Islet of Langerhans (tissue), 1 donor: ENCODE measurements around the gene MECP2.
"Not testable (repeated sequence)": the region's sequence is repeated elsewhere in the genome, so short reads cannot be mapped to it uniquely, and the experiment has no call there.

Experiments
- FAIRE-seq: peaks from one replicate; lab custom pipeline; 2011; peaks lifted over from hg19 to GRCh38; lab: Jason Lieb, UNC

Gene MECP2

DNA sequence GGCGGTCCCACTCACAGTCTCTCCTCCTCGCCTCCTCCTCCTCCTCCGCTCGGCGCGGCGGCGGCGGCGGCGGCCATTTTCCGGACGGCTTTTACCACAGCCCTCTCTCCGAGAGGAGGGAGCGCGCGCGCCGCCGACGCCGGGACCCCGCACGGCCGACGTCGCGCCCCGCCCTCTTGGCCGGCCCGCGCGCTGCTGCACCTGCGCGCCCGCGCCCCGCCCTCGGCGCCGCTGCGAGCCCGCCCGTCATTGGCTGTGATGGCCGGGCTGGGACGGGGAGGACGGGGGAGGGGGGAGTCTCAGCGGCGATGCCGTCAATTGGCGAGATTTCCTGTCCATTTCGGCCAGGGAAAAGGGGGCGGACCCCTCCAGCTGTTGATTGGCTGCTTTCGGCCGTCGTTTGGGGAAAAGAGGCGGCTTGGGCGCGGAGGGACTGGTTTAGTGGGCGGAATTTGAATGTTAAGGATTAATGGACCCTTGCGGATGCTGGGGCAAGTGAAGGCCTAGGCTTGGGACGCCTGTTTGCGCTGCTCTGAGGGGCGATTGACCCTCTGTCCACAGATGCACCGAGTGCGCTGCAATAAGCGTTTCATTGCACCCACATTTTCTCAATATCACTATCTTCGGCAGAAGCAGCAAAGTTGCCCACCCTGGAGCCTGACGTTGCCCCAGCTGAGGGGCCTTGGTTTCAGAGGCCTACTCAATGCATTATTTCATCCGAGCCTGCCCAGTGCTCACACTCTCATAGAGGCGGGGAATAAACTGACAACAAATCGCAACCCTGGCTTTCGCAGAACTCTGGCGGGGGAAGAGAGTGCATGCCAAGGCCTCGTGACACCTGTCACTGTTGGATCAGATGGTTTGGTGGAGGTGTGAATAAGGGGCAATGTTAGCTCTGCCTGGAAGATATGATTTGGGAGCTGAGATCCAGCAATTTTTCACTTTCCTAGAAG lies at the start of gene MECP2:
MECP2 (minus strand) TSS at position 129 of the 953 bp plus-strand sequence.
- no peak for FAIRE-seq

DNA sequence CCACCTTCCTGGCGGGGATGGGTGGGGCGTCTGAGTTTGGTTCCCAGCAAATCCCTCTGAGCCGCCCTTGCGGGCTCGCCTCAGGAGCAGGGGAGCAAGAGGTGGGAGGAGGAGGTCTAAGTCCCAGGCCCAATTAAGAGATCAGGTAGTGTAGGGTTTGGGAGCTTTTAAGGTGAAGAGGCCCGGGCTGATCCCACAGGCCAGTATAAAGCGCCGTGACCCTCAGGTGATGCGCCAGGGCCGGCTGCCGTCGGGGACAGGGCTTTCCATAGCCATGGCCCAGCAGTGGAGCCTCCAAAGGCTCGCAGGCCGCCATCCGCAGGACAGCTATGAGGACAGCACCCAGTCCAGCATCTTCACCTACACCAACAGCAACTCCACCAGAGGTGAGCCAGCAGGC lies 46.5 kb upstream of the MECP2 start, which contains the start of gene OPN1LW:
OPN1LW (plus strand) TSS at position 234 of the 400 bp plus-strand sequence; CDS start at position 275, 41 bp downstream.
- FAIRE-seq: not testable (repeated sequence)

GRCh38 chrX:154142950-154143745 lies 45.6 kb upstream of the MECP2 start:
- no peak for FAIRE-seq

DNA sequence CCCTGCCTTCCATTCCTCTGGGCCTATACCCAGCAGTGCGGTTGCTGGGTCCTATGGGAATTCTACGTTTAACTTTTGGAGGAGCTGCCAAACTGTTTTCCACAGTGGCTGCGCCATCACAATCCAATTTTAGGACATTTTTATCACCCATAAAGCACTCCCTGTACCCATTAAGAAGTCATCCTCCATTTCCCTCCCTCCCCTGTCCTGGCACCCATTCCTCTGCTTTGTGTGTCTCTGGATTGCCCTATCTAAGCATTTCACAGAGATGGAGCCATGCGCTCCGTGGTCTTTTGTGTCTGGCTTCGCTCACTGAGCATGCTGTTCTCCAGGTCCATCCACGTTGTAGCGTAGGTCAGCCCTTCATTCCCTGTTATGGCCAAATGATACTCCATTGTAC lies 44.9 kb upstream of the MECP2 start:
- FAIRE-seq: no peak

- FAIRE-seq: no peak
Measured at GRCh38 chrX:154140742-154141141, 43.2 kb upstream of the MECP2 start.

DNA sequence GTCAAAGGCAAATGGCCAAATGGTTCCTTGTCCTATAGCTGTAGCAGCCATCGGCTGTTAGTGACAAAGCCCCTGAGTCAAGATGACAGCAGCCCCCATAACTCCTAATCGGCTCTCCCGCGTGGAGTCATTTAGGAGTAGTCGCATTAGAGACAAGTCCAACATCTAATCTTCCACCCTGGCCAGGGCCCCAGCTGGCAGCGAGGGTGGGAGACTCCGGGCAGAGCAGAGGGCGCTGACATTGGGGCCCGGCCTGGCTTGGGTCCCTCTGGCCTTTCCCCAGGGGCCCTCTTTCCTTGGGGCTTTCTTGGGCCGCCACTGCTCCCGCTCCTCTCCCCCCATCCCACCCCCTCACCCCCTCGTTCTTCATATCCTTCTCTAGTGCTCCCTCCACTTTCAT lies 42.7 kb upstream of the MECP2 start:
- no peak for FAIRE-seq

- FAIRE-seq: no peak
Measured at GRCh38 chrX:154138857-154139256, 41.3 kb upstream of the MECP2 start.

GRCh38 chrX:154136627-154137161 lies 39.2 kb upstream of the MECP2 start:
- FAIRE-seq: no peak

GRCh38 chrX:154135458-154136229 lies 38.1 kb upstream of the MECP2 start:
- no peak for FAIRE-seq

- no peak for FAIRE-seq
Measured at GRCh38 chrX:154132366-154132765, 34.8 kb upstream of the MECP2 start.

DNA sequence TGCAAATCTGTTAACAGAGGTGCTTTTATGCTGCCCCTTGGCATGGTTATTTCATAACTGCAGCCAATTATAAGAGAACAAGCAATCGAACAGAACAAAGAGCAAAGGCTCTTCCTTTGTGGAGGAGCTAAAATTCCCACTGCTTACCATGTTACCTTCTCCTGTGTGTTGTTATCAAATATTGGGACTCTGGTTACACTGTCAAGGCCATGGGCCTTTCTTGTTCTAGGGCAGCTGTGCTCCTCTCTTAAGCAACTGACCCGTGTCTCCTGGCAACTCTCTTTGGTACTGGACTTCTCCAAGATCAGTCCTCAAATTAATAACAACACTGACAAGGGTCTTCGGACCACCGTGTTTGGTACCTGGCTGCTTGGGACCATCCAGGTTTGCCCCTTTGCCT lies 34.4 kb upstream of the MECP2 start:
- no peak for FAIRE-seq

GRCh38 chrX:154126101-154126500 lies 28.6 kb upstream of the MECP2 start:
- FAIRE-seq: no peak

DNA sequence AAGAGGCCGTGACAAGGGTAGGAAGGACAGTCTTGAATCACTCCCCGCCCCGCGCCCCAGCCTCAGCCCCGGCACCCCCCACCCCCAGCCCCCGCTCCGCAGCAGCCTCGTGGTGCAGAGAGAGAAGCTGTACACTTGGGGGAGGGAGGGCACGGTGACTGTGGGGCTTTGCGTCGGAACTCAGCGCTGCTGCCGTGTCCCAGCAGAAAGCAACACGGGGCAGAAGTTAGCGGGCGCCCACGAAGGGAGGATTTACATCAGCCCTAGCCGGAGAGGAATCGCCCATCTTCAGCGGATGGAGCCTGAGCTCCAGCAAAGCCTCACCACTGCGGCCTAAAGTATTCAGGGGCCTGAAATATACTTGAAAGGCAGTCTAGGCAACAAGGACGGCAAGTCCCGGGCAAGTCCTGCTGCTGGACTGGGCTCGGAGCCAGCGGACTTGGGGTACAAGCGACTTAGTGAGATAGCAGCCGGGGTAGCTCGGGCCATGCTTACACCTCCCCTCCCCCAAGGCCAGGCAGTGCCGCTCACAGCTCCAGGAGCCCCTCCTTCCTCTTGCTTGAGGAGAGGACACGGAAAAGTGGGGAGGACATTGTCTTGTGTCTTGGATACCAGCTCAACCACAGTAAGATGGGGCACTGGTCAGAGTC lies 28.0 kb upstream of the MECP2 start:
- no peak for FAIRE-seq

DNA sequence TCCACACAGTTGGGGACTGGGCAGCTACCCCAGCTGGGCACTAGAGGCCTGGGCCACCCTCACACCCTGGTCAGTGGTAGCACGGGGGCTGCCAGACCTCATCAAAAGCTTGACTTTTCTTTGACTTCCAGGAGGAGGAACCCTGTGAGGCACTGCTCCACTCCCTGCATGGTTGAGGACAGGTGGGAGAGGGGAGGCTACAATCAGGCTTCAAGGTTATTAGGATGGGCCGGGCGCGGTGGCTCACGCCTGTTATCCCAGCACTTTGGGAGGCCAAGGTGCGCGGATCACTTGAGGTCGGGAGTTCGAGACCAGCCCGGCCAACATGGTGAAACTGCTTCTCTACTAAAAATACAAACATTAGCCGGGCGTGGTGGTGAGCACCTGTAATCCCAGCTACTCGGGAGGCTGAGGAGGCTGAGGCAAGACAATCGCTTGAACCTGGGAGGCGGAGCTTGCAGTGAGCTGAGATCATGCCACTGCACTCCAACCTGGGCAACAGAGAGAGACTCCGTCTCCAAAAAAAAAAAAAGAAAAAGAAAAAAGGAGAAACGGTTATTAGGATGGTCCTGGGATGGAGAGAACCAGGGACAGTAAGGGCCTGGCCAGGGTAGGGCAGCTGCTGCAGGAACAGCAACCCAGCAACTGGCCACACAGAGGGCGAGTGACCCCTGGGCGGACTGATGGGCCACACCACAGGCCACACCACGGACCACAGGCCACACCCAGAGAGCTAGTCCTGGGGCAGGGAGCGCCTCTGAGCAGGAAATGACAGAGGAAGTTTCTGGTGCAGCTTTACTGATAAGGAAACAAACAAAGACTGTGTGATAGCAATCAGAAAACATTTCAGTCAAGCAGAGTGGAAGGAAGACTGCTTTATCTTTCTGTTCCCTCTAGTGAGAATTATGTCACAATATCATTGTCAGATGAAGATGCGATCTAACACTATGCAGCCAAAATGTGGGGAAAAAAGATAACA lies 26.0 kb upstream of the MECP2 start:
- FAIRE-seq: no peak

GRCh38 chrX:154121961-154122360 lies 24.4 kb upstream of the MECP2 start:
- no peak for FAIRE-seq

GRCh38 chrX:154121207-154121606 lies 23.7 kb upstream of the MECP2 start:
- FAIRE-seq: no peak

- no peak for FAIRE-seq
Measured at GRCh38 chrX:154120567-154120966, 23.1 kb upstream of the MECP2 start.

DNA sequence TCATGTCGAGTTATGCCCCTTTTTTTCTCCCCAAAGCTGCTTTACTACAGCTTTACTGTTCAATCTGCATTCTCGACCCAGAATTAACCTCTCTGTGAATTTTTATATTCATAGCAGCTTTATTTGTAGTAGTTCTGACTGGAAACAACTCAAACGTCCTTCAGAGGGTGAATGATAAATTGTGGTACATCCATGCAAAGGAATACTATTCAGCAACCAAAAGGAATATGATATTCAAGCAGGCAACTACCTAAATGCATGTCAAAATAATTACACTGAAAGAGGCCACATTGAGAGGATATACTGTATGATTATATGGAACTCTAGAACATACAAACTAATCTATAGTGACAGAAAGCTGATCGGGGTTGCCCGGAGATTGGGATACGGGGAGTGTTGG lies 20.0 kb upstream of the MECP2 start:
- no peak for FAIRE-seq

DNA sequence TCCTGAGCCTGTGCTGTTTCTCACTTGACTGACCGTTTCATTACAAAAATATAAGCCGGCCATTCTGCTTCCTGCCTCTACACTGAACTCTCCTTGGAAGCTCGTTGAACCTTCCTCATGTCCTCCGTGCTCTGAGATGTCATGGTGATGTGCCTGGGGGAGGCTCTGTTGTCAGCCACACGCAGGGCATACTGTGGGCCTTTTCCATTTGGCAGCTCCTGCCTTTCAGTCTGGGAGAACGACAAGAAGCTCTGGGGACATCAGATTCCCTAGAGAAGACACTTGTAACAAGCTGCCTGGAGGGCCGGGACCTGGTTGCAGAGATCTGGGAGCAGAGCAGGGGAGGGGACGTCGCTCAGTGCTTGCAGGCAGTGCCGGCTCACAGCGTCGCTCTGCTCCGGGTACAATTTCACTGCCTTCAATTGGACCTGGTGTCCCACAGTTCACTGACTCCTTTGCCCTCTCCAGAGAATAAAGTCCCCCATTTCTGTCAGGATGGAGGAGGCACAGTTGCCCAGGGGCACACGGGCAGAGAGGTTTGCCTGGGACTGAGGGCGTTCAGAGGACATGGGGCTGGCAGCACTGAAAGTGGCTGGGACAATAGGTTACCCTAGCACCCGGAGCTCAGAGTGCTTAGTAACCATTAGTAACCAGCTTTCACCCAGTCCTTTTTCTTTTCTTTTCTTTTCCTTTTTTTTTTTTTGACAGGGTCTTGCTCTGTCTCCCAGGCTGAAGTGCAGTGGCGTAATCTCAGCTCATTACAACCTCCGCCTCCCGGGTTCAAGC lies 19.1 kb upstream of the MECP2 start:
- FAIRE-seq: no peak
